SH-SY5Y (cell line): ENCODE data around the gene YBX2.

Source experiments
- GATA2 ChIP-seq: IDR thresholded peaks from 2 replicates; pipeline ENCODE4 v1.6.1; 2011; ENCODE audit warnings: mild to moderate bottlenecking, low read depth, low read length
- GATA3 ChIP-seq: IDR thresholded peaks from 2 replicates; pipeline ENCODE4 v1.6.1; 2011; ENCODE audit warnings: low read depth, mild to moderate bottlenecking, low read length, moderate library complexity

- TF ChIP-seq GATA3: no peak
- TF ChIP-seq GATA2: no peak
These were observed 9.5 kb downstream of the YBX2 start for GRCh38 chr17:7284911-7285310.
